SH-SY5Y (cell line): ENCODE measurements around the gene GAST.

Experiments used
- GATA2 ChIP-seq: IDR thresholded peaks from 2 replicates; pipeline ENCODE4 v1.6.1; 2011; ENCODE audit warnings: mild to moderate bottlenecking, low read depth, low read length
- GATA3 ChIP-seq: IDR thresholded peaks from 2 replicates; pipeline ENCODE4 v1.6.1; 2011; ENCODE audit warnings: low read depth, mild to moderate bottlenecking, low read length, moderate library complexity

DNA sequence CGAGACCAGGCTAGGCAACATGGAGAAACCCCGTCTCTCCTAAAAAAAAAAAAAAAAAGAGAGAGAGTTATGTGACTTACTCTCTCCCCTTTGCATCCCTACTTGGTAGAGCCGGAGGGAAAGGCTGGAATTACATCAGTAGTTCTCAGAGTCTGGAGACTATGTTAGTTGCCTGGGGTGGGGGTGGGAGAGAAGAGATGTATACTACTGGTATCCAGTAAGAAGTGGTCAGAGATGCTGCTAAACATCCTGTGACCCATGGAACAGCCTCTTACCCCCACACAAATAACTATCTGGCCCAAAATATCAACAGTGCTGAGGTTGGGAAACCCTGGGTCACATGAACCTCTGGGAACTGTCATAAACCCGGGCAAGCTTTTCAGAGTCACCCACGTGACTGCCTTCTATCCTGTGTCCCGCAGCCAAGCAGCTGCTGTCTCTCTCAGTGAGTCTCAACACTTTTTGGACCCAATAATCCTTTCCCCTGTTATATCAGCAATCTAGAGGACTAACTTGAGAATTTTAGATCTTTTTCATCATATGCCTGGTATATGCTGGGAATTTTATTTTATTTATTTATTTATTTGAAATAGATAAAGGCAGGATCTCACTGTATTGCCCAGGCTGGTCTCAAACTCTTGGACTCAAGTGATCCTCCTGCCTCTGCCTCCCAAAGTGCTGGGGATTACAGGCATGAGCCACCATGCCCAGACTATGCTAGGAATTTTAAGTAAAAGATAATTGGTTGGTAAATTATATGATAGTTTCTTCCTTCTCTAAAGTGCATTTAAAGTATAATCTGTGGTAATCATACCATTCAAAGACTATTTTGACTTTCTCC, 14.8 kb upstream of the GAST start:
- TF ChIP-seq GATA3, result no peak
- TF ChIP-seq GATA2, result no peak
